ENCODE results near the gene MPPED1. TPM values are rescaled to one million over a fixed set of nuclear protein-coding genes. Genes with fewer than 3 reads are reported as not detected.

Gene MPPED1
- total RNA-seq, 1 donor from 2014 or later: not detected

- intact Hi-C loops (cut with micrococcal nuclease): no loop called here
These were observed 103.6 kb downstream of the MPPED1 start for GRCh38 chr22:43515411-43515810.

- intact Hi-C loops (cut with micrococcal nuclease): no loop called here
These were observed 104.1 kb downstream of the MPPED1 start for GRCh38 chr22:43515902-43516301.

- intact Hi-C loops (cut with micrococcal nuclease): no loop called here
These were observed 104.6 kb downstream of the MPPED1 start for GRCh38 chr22:43516386-43516785.

- intact Hi-C loops (cut with micrococcal nuclease): no loop called here
These were observed 105.3 kb downstream of the MPPED1 start for GRCh38 chr22:43516996-43517635.

- intact Hi-C loops (cut with micrococcal nuclease): no loop called here
These were observed 108.8 kb downstream of the MPPED1 start for GRCh38 chr22:43520632-43521039.

- intact Hi-C loops (cut with micrococcal nuclease): no loop called here
These were observed 109.9 kb downstream of the MPPED1 start for GRCh38 chr22:43521716-43522115.

- intact Hi-C loops (cut with micrococcal nuclease): no loop called here
These were observed 114.4 kb downstream of the MPPED1 start for GRCh38 chr22:43526117-43526655.

- intact Hi-C loops (cut with micrococcal nuclease): no loop called here
These were observed 115.1 kb downstream of the MPPED1 start for GRCh38 chr22:43526946-43527345.

- intact Hi-C loops (cut with micrococcal nuclease): no loop called here
These were observed 117.0 kb downstream of the MPPED1 start for GRCh38 chr22:43528601-43529360.

- intact Hi-C loops (cut with micrococcal nuclease): no loop called here
These were observed 117.6 kb downstream of the MPPED1 start for GRCh38 chr22:43529461-43529860.

GRCh38 chr22:43529934-43530333 is 118.1 kb downstream of the MPPED1 start:
- intact Hi-C loops (cut with micrococcal nuclease): no loop called here

- intact Hi-C loops (cut with micrococcal nuclease): no loop called here
These were observed 118.8 kb downstream of the MPPED1 start for GRCh38 chr22:43530349-43531201.

GRCh38 chr22:43531651-43532050 is 119.8 kb downstream of the MPPED1 start:
- intact Hi-C loops (cut with micrococcal nuclease): no loop called here

GRCh38 chr22:43532301-43533155 is 120.7 kb downstream of the MPPED1 start:
- intact Hi-C loops (cut with micrococcal nuclease): no loop called here

- intact Hi-C loops (cut with micrococcal nuclease): no loop called here
These were observed 121.3 kb downstream of the MPPED1 start for GRCh38 chr22:43533156-43533530.

GRCh38 chr22:43533656-43534428 is 122.0 kb downstream of the MPPED1 start:
- intact Hi-C loops (cut with micrococcal nuclease): no loop called here

- intact Hi-C loops (cut with micrococcal nuclease): no loop called here
These were observed 123.1 kb downstream of the MPPED1 start for GRCh38 chr22:43534916-43535315.

- intact Hi-C loops (cut with micrococcal nuclease): no loop called here
These were observed 123.5 kb downstream of the MPPED1 start for GRCh38 chr22:43535336-43535735.

GRCh38 chr22:43535741-43536140 is 123.9 kb downstream of the MPPED1 start:
- intact Hi-C loops (cut with micrococcal nuclease): no loop called here

- intact Hi-C loops (cut with micrococcal nuclease): no loop called here
These were observed 125.3 kb downstream of the MPPED1 start for GRCh38 chr22:43537019-43537585.

All from T-helper 2 cell treated with Interferon-gamma antibody and Interleukin-4, amounts not matched to agents 100 ng/mL and 5 ng/mL, for 36 hours (primary cell).